ENCODE measurements around the gene SLC5A5.

Gene SLC5A5

DNA sequence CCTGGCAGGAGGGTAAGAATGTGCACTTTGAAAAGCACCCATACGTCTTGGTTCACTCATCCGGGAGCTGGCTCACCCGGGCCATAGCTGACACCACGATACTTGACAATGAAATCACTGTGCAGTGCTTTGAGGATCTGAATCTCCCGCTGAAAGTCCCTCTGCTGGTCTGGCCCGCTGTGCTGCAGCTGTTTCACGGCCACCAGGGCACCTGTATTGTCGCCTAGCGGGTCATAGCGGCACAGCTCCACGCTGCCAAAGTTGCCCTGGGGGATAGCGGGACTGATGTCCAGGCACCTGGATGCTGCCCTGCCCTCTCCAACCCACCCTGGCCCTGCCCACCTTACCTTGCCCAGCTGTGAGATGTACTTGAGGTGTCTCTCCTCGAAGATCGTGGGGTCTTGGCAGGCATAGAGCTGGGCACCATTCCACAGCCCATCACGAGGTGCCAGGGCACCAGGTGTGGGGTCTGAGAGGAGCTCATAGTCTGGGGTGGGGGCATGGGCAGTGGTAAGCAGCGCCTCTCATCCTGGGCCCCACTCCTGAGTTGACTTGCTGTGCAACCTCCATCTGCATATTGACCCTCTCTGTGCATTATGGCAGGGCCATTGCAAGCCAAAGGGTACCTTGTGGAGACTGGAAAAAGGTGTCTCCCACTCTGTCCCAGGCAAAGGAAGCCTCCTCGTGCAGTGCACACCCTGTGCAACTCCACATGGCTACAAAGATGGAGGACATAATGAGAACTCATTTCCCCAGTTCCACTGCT is 39.1 kb upstream of the SLC5A5 start:
- no peak for TF ChIP-seq CTCF (conservative IDR thresholded peaks at IDR 0.05; ENCODE audit: low read length)
- H3K4me3 ChIP-seq (ENCODE audit: low read length): no peak overlapping the region
- no peak for DNase-seq (ENCODE audit: low read depth)

GRCh38 chr19:17834350-17835181 is 37.2 kb upstream of the SLC5A5 start:
- DNase-seq (ENCODE audit: low read depth): no peak
- no peak overlapping the region for H3K4me3 ChIP-seq (ENCODE audit: low read length)
- TF ChIP-seq CTCF (conservative IDR thresholded peaks at IDR 0.05; ENCODE audit: low read length): no peak; the same call in 1 of the 2 replicates

GRCh38 chr19:17835182-17836006 is 36.4 kb upstream of the SLC5A5 start:
- no peak for DNase-seq (ENCODE audit: low read depth)
- no peak for TF ChIP-seq CTCF (conservative IDR thresholded peaks at IDR 0.05; ENCODE audit: low read length)
- no peak overlapping the region for H3K4me3 ChIP-seq (ENCODE audit: low read length)

- no peak for TF ChIP-seq CTCF (conservative IDR thresholded peaks at IDR 0.05; ENCODE audit: low read length)
- no peak overlapping the region for H3K4me3 ChIP-seq (ENCODE audit: low read length)
- no peak for DNase-seq (ENCODE audit: low read depth)
These were observed 35.2 kb upstream of the SLC5A5 start for GRCh38 chr19:17836530-17836929.

DNA sequence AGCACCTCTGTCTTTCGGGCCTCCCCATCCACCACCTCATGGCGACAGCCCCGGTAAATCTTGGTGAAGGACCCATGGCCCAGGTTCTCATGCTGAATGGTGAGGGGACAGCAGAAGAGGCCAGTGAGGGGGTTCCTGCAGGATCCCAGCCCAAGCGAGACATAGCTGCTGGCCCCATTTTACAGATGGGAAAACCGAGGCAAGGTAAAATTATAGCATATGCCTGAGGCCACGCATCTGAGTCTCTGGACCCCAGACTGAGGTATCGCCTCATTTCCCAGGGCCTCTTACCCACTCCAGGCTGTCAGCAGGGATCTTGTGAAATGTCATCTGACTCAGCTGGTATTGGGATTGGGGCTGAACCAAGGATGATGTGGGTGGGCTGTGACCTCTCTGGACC is 33.8 kb upstream of the SLC5A5 start:
- no peak for TF ChIP-seq CTCF (conservative IDR thresholded peaks at IDR 0.05; ENCODE audit: low read length)
- H3K4me3 ChIP-seq (ENCODE audit: low read length): no peak overlapping the region
- DNase-seq (ENCODE audit: low read depth): no peak

- no peak for DNase-seq (ENCODE audit: low read depth)
- no peak for TF ChIP-seq CTCF (conservative IDR thresholded peaks at IDR 0.05; ENCODE audit: low read length)
- no peak overlapping the region for H3K4me3 ChIP-seq (ENCODE audit: low read length)
These were observed 31.7 kb upstream of the SLC5A5 start for GRCh38 chr19:17840019-17840418.

Measured in AG10803 (cell line).